Skeletal muscle tissue (tissue), 4 donors: ENCODE measurements around the gene ARAP2. TPM values are rescaled to one million over a fixed set of nuclear protein-coding genes. Genes with fewer than 3 reads are reported as not detected.

Experiments
- H3K27ac ChIP-seq: one replicate; pipeline ENCODE4 v1.7.0; 2013; ENCODE audit warnings: mild to moderate bottlenecking, low read depth, low read length, inconsistent platforms
- H3K27me3 ChIP-seq, 3 donors: one replicate each; pipeline ENCODE4 v1.7.0; 2013; ENCODE audit warnings: low read length in 3 of 3; ENCODE audit not compliant: control insufficient read depth in 3 of 3, insufficient read depth in 3 of 3
- H3K36me3 ChIP-seq, 3 donors: one replicate each; pipeline ENCODE4 v1.7.0; 2013; ENCODE audit warnings: low read length in 3 of 3; ENCODE audit not compliant: control insufficient read depth in 3 of 3, insufficient read depth in 3 of 3
- H3K4me1 ChIP-seq, 3 donors: one replicate each; pipeline ENCODE4 v1.7.0; 2013; ENCODE audit warnings: low read length in 3 of 3, mild to moderate bottlenecking in 3 of 3; ENCODE audit not compliant: control insufficient read depth in 3 of 3, insufficient read depth in 3 of 3
- H3K4me3 ChIP-seq, 3 donors: one replicate each; pipeline ENCODE4 v1.7.0; 2013; ENCODE audit warnings: low read length in 3 of 3
- H3K9ac ChIP-seq, 3 donors: one replicate each; pipeline ENCODE4 v1.7.0; 2013; ENCODE audit warnings: low read length in 3 of 3, mild to moderate bottlenecking in 3 of 3, moderate library complexity in 2 of 3, low read depth in 1 of 3
- H3K9me3 ChIP-seq, 3 donors: one replicate each; pipeline ENCODE4 v1.7.0; 2013; ENCODE audit warnings: low read length in 3 of 3; ENCODE audit not compliant: control insufficient read depth in 3 of 3
- total RNA-seq: library from RNA; depleted of rRNA; stranded (reverse); fragments of >200 nt; gene quantifications from one replicate; pipeline ENCODE4 v1.2.3, GENCODE V29; 2014
- donor health status: Osteomylitis.

Gene ARAP2
- total RNA-seq, 1 donor from 2014 or later = 2.6 TPM

- Histone ChIP-seq H3K27ac (no peak within 1 kb of the TSS), H3K27me3 (no peaks in the 10 kb centered on the region), H3K9me3 (no peaks in the 10 kb centered on the region), H3K4me3 (no peak within 1 kb of the TSS), H3K9ac (no peak within 1 kb of the TSS), H3K36me3 (no peaks in the 10 kb centered on the region), H3K4me1 (no peaks in the 10 kb centered on the region)
These were observed 37.2 kb upstream of the ARAP2 start, which contains the start of gene DTHD1 for GRCh38 chr4:36281384-36282106. Gene DTHD1 (plus strand): TSS chr4:36281616. CDS start chr4:36281759, 143 bp downstream.

GRCh38 chr4:36280555-36280954 is 36.2 kb upstream of the ARAP2 start:
- Histone ChIP-seq H3K27me3 (no peaks in the 10 kb centered on the region), H3K4me1 (no peaks in the 10 kb centered on the region), H3K4me3 (no peak overlapping the region), H3K36me3 (no peaks in the 10 kb centered on the region), H3K27ac (no peak overlapping the region), H3K9ac (no peak overlapping the region), H3K9me3 (no peaks in the 10 kb centered on the region)

GRCh38 chr4:36278789-36279188 is 34.5 kb upstream of the ARAP2 start:
- Histone ChIP-seq H3K9me3 (no peaks in the 10 kb centered on the region), H3K4me1 (no peaks in the 10 kb centered on the region), H3K4me3 (no peak overlapping the region), H3K9ac (no peak overlapping the region), H3K27me3 (no peaks in the 10 kb centered on the region), H3K36me3 (no peaks in the 10 kb centered on the region), H3K27ac (no peak overlapping the region)

- H3K27ac ChIP-seq = no peak overlapping the region
- no peak overlapping the region for H3K4me3 ChIP-seq
- no peaks in the 10 kb centered on the region for H3K9me3 ChIP-seq
- no peaks in the 10 kb centered on the region for H3K27me3 ChIP-seq
- H3K36me3 ChIP-seq = no peaks in the 10 kb centered on the region
- H3K9ac ChIP-seq = no peak overlapping the region
- H3K4me1 ChIP-seq = no peaks in the 10 kb centered on the region
These were observed 33.2 kb upstream of the ARAP2 start for GRCh38 chr4:36277533-36277932.

- H3K4me1 ChIP-seq = no peaks in the 10 kb centered on the region
- no peaks in the 10 kb centered on the region for H3K9me3 ChIP-seq
- H3K27ac ChIP-seq = no peak overlapping the region
- H3K27me3 ChIP-seq = no peaks in the 10 kb centered on the region
- H3K4me3 ChIP-seq = no peak overlapping the region
- no peaks in the 10 kb centered on the region for H3K36me3 ChIP-seq
- H3K9ac ChIP-seq = no peak overlapping the region
These were observed 29.8 kb upstream of the ARAP2 start for GRCh38 chr4:36274158-36274557.

- no peak overlapping the region for H3K9ac ChIP-seq
These were observed 29.0 kb upstream of the ARAP2 start for GRCh38 chr4:36273276-36273675.

GRCh38 chr4:36269533-36270173 is 25.3 kb upstream of the ARAP2 start:
- H3K27me3 ChIP-seq = no peaks in the 10 kb centered on the region
- H3K4me3 ChIP-seq = no peak overlapping the region
- H3K9ac ChIP-seq = no peak overlapping the region
- H3K4me1 ChIP-seq = no peaks in the 10 kb centered on the region
- H3K9me3 ChIP-seq = peaks cover 0 to 2% (median 0%) of the 10 kb centered on the region in 3 donors
- no peak overlapping the region for H3K27ac ChIP-seq
- no peaks in the 10 kb centered on the region for H3K36me3 ChIP-seq

More at GRCh38 chr4:36273276-36273675, 29.0 kb upstream of the ARAP2 start:
- Histone ChIP-seq H3K4me3 (no peak overlapping the region), H3K9me3 (no peaks in the 10 kb centered on the region), H3K27me3 (no peaks in the 10 kb centered on the region), H3K27ac (no peak overlapping the region), H3K4me1 (no peaks in the 10 kb centered on the region), H3K36me3 (no peaks in the 10 kb centered on the region)

GRCh38 chr4:36269101-36269500 is 24.8 kb upstream of the ARAP2 start:
- H3K9ac ChIP-seq = no peak overlapping the region

GRCh38 chr4:36267486-36268268 is 23.4 kb upstream of the ARAP2 start:
- peaks cover 0 to 2% (median 0%) of the 10 kb centered on the region in 3 donors for H3K9me3 ChIP-seq
- no peaks in the 10 kb centered on the region for H3K36me3 ChIP-seq

More at GRCh38 chr4:36269101-36269500, 24.8 kb upstream of the ARAP2 start:
- Histone ChIP-seq H3K36me3 (no peaks in the 10 kb centered on the region), H3K4me3 (no peak overlapping the region), H3K27ac (no peak overlapping the region), H3K9me3 (peaks cover 0 to 2% (median 0%) of the 10 kb centered on the region in 3 donors), H3K4me1 (no peaks in the 10 kb centered on the region), H3K27me3 (no peaks in the 10 kb centered on the region)

More at GRCh38 chr4:36267486-36268268, 23.4 kb upstream of the ARAP2 start:
- Histone ChIP-seq H3K27ac (no peak overlapping the region), H3K4me1 (no peaks in the 10 kb centered on the region), H3K9ac (no peak overlapping the region), H3K27me3 (no peaks in the 10 kb centered on the region), H3K4me3 (no peak overlapping the region)
